Urothelium cell line (cell line): Measurements from ENCODE around the gene NXPE1.

ENCODE experiments used
- DNase-seq: peaks from one replicate; pipeline ENCODE4 v3.0.0; 2011; ENCODE audit warnings: low spot score, mixed read lengths
- FAIRE-seq: peaks from 2 replicates; lab custom pipeline; 2011; peaks lifted over from hg19 to GRCh38; lab: Jason Lieb, UNC

NXPE1 gene

DNA sequence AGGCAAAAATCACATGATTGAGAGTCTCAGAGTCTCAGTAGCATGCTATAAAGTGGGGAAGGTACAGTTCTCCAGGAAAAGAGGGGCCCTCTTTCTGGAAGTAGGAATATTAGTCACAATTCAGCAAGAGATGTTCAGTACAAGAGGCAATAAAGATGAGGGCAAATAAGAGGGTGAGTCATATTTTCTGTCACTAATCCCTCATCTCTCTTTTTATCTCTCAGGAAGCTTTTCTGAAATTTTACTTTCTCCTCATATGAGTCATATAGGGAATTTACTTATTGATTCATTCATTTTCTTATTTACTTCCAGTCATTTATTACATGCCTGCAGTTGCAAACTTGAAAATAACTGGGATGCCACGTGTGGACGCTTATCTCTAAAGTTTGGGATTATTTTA lies 3.4 kb upstream of the NXPE1 start:
- peak; percentile 34 for DNase-seq
- FAIRE-seq: no peak

DNA sequence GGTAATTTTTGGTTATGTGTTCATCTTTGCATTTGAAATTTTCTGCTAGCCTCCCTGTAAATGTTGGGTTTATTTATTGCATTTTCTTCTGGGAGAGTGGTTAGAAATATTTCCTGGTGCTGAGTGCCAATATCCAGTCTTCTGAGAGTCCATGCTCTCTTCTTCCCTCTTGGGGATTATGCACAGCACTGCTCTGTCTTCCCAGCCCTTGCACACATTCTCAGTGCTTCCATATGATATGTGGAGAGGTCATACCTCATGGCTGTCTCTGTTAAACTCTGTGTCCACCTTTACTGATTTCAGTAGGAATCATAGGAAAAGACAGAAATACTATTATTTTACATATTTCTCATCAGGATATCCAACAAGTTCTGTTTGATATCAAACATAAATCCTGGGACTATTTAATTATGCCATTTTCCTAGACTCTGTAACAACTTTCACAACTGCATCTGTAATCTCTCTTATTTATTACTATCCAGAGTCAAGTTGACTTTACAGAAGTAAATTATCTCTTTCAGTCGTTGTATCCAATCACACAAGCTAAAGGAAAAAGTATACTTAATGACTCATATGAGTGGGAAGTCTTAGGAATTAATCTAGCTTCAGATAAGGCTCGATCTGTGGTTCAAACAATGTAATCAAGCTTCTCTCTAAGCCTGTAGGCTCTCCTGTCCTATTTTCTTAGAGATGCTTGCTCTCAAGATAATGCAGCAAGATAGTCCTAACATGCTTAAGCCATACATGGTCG lies 2.7 kb upstream of the NXPE1 start:
- no peak for DNase-seq
- peak; percentile 91 for FAIRE-seq

DNA sequence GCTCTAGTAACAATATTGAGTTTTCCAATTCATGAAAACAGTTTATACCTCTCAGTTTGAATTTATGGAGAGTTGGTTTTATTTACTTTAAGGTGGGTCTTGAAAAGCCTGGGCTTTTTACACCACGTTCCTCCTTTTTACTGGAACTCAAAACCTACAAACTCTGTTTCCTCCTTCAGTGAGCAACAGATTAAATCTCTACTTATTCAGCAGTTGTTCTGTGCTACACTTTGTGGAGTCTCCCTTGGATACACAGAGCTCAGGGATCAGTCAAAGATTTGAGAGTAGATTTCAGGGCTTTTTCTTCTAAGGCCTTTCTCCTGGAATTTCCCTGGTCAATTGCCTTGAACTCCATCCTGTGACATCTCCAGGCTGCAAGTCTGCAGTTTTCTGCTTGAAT lies 3.5 kb downstream of the NXPE1 start:
- DNase-seq: no peak
- FAIRE-seq: no peak

DNA sequence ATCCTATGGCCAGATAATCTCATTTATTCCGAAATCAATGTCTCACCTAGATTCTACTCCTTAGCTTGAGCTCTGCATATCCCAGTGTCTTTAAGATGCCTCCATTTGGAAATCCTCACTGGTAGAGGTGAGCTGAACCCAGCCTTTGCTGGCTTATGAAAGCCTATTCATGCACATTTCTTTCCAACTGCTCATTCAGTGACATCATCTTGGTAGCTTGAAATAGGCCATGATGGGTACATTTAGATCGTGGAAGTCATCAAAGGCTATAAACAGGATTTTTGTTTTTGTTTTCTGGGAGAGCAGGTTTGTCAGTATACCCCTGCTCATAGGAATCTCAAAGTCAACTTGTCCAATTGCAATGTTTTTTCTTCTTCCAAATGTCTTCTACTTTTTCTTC lies 6.0 kb downstream of the NXPE1 start:
- peak; percentile 70 for FAIRE-seq
- no peak for DNase-seq

DNA sequence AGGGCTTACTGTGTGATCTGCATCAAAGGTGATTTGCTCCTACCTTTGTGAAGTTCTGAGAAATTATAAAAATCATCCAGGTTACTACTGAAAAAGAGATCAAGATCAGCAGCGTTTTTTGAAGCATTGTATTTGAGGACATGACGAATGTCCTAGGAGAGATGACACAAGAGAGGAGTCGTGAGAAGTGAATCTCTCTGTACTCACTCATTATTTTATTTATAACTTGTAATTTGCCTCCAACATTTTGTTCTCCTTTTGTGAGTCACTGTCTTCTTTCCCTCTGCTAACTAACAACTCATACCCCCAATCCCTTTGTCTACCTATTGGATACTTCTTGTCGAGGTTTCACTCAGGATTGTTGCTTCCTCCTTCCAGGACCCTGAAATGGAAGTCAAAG lies 8.6 kb downstream of the NXPE1 start:
- FAIRE-seq (no peak), DNase-seq (no peak)

DNA sequence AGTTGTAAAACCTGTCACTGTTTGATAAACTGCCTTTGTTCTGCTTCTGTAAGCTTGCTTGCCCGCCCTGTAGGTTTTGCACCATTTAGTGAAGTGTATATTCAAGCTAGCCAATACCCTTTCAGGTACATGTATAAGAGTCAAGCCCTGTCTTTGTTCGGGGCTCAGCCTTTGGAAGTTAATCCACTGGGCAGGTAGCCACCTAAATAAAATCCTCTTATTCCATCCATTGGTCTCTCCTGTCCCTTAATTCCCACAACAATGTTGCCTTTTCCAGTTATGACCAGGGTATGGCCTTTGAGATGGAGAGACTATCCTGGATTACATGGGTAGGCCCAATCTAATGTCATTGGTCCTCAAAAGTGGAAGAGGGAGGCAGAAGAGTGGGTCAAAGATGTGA lies 34.0 kb downstream of the NXPE1 start:
- FAIRE-seq (no peak), DNase-seq (no peak)

DNA sequence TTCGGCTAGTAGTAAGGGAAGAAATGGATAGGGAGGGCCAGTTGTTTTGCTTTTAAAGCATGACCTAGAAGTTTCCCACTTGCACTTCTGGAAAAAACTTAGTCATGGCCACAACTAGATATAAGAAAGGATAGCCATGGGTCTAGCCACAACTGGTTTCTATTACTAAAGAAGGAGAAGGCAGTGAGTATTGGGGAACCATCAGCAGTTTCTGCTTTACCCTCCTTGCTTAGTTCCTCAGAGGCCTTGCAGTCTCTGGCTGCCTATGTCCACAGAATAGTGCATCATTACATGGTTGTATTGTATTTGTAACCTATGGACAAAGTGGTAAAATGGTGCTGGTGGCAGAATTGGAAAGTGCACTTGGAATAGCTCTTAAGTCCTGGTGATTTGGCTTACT lies 35.6 kb downstream of the NXPE1 start:
- no peak for DNase-seq
- no peak for FAIRE-seq

DNA sequence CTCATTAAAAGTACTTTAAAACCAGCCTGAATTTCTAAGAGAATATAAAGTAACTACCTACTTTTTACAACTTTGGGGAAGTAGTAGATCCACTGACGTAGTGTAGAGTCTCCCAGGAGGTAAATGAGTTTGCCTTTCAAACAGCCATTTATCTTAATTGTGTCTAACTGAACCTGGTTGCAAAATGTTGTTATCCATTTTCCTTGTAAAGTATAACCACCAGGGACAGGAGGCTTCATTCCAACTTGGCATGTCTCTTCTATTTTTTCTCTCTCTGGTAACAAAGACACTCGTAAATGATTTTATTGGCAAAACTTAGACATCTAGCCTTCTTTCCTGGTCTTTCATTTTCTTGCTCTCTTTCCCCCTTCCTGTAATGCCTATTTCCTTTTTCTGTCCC lies 36.9 kb downstream of the NXPE1 start:
- FAIRE-seq: no peak
- no peak for DNase-seq

DNA sequence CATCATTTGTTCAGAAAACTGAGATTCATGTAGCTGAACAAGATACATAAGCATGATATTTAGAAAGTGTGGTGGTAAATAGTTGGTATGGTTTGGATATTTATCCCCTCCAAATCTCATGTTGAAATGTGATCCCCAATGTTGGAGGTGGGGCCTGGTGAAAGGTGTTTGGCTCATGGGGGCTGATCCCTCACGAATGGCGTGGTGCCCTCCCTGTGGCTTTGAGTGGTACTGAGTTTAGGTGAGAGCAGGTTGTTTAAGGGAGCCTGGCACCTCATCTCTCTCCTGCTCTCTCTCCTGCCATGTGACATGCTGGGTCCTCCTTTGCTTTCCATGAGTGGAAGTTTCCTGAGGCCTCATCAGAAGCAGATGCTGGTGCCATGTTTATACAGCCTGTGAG lies 48.1 kb downstream of the NXPE1 start:
- DNase-seq (no peak), FAIRE-seq (no peak)

DNA sequence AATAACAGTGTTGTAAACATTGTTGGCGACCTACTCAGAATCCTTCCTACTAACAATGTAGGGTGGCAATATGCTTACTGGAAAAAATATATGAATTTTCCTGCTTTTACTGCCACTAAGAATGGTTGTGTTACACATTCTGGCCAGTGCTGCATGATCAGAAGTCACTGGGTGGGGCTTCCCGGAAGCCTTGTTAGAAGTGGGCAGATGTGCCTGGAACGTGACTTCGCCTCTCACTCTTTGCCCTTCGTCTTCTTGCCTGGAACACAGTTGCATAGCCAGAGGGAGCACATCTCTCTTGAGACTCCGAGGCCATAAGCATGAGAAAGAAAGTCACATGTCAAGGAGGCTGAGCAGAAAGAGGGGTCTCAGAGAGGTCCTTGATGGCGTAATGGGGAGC lies 48.6 kb downstream of the NXPE1 start:
- DNase-seq (no peak), FAIRE-seq (no peak)

DNA sequence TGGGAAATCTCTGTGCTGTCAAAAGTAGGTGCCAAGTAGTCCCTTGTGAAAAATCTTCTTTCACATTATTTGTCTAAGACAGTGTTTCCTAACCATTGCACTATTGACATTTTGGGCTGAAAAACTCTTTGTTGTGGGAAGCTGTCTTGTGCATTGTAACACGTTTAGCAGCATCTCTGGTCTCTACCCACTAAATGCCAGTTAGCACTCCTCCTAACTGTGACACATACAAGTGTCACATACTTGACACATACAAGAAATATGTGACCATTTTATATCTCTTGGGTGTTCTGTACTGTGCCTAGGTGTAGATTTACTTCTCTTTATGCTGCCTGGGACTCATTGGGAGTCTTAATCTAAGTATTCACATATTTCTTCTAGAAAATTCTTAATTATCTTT lies 57.8 kb downstream of the NXPE1 start:
- DNase-seq: no peak
- no peak for FAIRE-seq

DNA sequence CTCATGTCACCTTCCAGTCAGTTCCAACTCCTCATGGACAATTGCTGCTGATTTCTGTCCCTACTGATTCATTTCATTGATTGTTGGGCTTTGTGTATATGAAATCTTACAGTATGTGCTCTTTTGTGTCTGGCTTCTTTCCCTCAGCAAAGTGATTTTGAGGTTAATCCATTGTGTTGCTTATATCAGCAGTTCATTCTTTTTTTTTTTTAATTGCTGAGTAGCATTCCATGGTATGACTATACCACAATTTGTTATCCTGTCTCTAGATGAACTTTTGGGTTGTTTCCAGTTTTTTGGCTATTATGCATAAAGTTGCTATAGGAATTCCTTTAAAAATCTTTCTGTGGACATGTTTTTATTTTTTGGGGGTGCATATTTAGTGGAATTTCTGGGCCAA lies 59.9 kb downstream of the NXPE1 start:
- FAIRE-seq (no peak), DNase-seq (no peak)

DNA sequence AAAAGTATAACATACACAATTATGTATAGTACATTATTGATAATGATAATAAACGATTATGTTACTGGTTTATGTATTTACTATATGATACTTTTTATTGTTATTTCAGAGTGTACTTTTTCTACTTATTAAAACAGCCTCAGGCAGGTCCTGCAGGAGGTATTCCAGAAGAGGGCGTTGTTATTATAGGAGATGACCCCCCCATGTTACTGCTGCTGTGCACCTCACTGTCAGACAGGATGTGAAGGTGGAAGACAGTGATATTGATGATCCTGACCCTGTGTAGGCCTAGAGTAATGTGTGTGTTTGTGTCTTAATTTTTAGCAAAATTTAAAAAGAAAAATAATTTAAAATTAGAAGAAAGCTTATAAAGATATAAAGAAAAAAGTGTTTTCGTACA lies 62.8 kb downstream of the NXPE1 start:
- FAIRE-seq (no peak), DNase-seq (no peak)

DNA sequence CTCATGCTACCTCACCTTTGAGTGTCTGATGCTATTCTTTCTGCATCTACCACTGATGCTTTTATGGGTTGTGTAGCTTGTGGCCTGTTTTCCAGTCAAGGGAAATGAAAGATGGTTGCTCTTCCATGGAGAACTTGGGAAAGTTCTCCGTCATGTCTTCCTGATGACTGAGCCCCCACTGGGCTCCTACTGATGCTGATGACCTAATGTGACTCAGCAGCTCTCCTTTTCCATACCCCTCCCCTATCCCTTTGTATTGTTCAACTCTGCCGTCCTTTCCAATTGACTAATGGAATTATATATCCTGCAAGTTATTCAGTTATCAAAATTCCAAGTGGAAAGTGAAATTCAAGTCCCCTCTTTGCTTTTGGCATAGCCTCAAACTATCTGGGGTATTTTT lies 75.8 kb downstream of the NXPE1 start:
- DNase-seq (no peak), FAIRE-seq (no peak)

DNA sequence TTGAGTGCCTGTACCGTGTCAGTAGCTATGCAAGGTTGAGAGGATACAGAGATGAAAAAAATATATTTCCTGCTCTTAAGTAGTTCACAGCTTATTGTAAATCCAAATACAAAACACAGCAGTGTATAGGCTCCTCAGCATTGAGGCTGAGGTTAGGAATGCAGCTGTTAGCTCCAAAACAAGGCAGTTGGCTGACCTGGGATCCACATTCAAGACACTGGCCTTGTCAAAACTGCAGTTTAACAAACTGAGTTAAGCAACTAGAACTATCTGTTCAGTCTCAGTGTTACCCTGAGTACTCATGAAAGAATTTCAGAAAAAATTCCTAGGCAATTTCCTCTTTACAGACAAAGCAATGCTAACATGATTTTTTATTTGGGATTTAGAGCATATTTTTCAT lies 77.6 kb downstream of the NXPE1 start:
- FAIRE-seq: peak; percentile 23
- DNase-seq: no peak

DNA sequence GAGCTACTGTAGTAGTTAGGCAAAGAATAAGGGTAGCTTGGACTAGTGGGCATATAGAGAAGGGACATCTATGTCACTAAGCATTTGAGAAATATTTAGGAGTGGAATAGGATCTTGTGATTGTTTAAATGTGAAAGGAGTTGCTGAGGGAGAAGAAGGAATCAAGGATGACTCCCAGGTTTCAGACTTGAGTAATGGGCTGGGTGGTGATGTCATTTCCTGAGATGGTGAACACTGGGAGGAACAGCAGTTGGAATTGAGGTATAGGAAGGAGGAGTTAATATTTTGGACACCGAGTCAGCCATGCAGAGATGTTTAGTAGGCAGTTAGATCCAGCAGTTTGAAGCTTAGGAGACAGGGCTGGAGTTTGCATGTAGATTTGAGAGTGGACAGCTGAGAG lies 80.3 kb downstream of the NXPE1 start:
- DNase-seq: no peak
- FAIRE-seq: no peak

DNA sequence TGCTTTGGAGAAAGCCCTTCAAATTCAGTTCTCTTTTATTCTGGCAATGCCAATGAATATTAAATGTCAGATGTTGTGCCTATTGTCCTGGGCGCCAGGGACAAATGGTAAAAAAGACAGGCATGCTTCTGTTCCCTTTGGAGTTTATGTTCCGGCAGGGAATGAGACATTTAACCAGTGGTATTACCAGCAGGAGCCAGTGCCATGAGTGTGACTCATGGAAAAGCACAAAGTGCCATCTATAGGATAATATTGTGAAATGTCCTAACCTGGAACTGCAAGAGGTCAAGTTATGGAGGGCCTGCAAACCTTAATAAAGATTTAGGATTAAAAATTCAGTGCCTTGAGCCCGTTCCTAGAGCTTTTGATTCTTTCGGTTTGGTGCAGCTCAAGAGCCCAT lies 80.9 kb downstream of the NXPE1 start:
- no peak for DNase-seq
- FAIRE-seq: no peak

DNA sequence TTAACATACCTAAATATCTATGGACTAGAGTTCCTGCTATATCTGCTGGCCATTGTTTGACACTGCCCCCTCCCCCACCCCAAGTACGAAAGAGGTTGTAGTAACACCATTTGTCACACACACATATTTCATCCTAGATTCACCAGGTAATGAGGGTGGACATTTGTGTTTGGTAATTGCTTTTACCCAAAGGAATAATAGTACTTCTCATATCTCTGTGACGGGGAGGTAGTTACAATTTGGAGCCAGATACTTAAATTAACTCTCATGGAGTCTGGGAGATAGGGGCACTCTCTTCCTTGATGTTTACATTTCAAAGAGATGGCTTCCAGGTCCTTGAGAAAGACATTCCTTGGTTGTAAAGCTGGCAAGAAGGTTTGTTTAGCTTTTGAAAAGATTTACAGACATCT lies 81.7 kb downstream of the NXPE1 start:
- no peak for DNase-seq
- FAIRE-seq: peak; percentile 75

DNA sequence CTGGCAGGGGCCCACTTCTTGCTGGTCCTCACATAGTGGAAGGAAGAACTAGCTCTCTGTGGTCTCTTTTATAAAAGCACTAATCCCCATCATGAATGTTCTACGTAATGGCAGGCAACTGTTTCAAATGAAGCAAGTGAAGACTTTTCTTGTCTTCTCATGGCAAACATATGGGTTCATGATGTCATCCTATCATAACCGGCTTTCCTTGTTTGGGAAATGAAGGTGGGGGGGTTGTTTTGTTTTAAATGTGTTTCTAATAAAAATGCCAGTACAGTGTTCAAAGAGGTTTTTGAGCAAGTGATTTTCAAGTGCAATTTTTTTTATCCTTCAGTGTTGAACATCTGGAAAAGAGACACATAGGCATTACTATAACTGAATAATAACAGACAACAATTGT lies 87.0 kb downstream of the NXPE1 start:
- DNase-seq (no peak), FAIRE-seq (no peak)
